Activated naive CD4-positive, alpha-beta T cell treated with anti-CD3 and anti-CD28 coated beads, Interleukin-2, amount 50 U/mL, for 24 hours (primary cell): ENCODE measurements around the gene SLAMF8.

ENCODE experiments used
- H3K27ac Mint-ChIP-seq: one replicate; pipeline ENCODE4 v1.8.0; 2021; ENCODE audit warnings: mild to moderate bottlenecking, mixed read lengths
- H3K27me3 Mint-ChIP-seq: one replicate; pipeline ENCODE4 v1.8.0; 2021; ENCODE audit warnings: mixed read lengths
- H3K36me3 Mint-ChIP-seq: one replicate; pipeline ENCODE4 v1.8.0; 2021; ENCODE audit warnings: mixed read lengths
- H3K4me1 Mint-ChIP-seq: one replicate; pipeline ENCODE4 v1.8.0; 2021; ENCODE audit warnings: mixed read lengths
- H3K4me3 Mint-ChIP-seq: one replicate; pipeline ENCODE4 v1.8.0; 2021; ENCODE audit warnings: mild to moderate bottlenecking, mixed read lengths
- H3K9me3 Mint-ChIP-seq: one replicate; pipeline ENCODE4 v1.8.0; 2021; ENCODE audit warnings: mixed read lengths

Gene SLAMF8

DNA sequence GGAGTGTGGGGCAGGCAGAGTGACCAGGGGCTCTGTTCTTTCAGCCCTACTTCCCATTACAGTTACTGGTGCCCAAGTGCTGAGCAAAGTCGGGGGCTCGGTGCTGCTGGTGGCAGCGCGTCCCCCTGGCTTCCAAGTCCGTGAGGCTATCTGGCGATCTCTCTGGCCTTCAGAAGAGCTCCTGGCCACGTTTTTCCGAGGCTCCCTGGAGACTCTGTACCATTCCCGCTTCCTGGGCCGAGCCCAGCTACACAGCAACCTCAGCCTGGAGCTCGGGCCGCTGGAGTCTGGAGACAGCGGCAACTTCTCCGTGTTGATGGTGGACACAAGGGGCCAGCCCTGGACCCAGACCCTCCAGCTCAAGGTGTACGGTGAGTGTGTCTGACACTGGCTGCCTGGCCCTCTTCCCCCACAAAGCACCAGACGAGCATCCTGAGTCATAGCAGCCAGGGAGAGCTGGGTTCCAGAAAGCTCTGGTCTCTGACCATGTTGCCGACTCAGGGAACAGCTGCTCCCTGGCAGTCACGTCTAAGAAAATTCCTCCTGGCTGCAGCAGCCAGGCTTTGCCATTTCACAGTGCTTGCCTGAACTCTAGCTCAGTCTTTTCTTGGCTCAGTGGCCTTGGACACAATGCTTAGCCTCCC is 3.3 kb downstream of the SLAMF8 start:
- Mint-ChIP-seq H3K27me3 (no peaks in the 10 kb centered on the region), H3K36me3 (peaks cover 4% of the 10 kb centered on the region), H3K4me3 (no peak overlapping the region), H3K27ac (no peak overlapping the region), H3K4me1 (peaks cover 42% of the 10 kb centered on the region), H3K9me3 (peaks cover 5% of the 10 kb centered on the region)

DNA sequence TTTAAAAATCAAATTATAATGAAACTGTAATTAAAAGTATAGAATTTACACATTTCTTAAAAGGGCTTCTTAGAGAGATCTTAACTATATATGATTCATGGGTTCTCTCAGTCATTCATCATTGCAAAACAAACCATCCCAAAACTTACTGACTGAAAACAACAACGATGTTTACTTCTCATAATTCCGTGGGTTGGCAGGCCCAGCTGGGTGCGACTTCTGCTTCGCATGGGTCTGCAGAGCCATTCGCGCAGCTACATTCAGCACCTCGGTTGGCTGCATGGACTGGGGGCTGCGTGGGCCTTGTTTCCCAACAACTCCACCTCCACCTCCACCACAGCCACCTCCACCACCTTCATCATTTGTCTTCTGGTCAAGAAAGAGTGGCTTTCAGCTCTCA is 4.0 kb downstream of the SLAMF8 start:
- Mint-ChIP-seq H3K36me3 (peaks cover 4% of the 10 kb centered on the region), H3K4me3 (no peak overlapping the region), H3K4me1 (peaks cover 34% of the 10 kb centered on the region), H3K27me3 (no peaks in the 10 kb centered on the region), H3K9me3 (peaks cover 5% of the 10 kb centered on the region), H3K27ac (no peak overlapping the region)

DNA sequence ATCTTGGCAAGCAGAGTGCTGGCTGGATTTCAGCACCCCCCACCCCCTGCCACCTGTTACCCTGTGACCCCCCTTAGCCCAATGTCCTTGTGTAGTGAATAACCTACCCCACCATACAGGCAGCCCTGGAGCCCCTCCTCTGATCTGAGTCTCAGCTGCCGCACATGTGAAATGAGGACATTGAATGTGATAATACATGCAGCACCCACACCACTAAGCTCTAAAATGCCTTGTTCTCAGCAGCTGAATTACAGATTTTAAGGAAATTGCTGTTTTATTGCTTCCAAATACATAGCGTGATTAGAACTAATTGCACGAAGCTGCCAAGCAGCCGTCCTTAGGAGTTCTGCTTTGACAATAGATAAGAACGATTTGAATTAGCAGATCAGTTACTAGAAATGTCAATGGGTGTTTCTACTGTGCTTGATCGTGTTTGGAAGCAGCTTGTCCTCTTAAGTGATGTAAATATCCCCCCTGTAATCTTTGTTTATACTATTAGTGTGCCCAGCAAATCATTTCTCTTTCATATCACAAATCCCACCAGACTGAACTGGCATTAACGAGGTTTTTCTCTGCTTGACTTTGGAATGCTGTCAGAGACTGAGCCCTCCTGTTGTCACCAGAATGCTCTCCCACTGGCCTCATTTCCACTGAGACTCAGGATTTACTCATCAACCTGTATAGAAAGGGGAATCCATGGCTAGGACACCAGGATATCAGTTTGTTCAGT is 4.9 kb downstream of the SLAMF8 start:
- Mint-ChIP-seq H3K4me3 (no peak overlapping the region), H3K27me3 (no peaks in the 10 kb centered on the region), H3K9me3 (peaks cover 5% of the 10 kb centered on the region), H3K4me1 (peaks cover 26% of the 10 kb centered on the region), H3K27ac (no peak overlapping the region), H3K36me3 (peaks cover 5% of the 10 kb centered on the region)

DNA sequence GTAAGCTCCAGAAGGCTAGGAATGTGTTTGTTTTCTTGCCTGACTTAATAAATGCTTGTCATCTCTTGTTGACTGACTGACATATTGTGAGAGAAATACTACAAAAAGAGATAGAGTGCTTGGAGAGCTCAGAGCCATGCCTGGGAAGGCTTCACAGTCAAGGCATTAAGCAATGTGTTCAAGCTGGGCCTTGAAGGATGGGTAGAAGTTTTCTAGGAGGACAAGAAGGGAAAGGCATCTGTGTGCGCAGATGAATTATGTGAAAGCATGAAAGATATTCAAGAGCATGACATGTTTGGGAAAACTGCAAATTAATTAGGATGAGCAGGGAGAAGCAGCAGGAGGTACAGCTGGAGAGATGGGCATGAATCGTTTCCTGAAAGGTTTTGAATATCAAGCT is 5.6 kb downstream of the SLAMF8 start:
- peaks cover 5% of the 10 kb centered on the region for H3K9me3 Mint-ChIP-seq
- H3K36me3 Mint-ChIP-seq: peaks cover 6% of the 10 kb centered on the region
- no peaks in the 10 kb centered on the region for H3K27me3 Mint-ChIP-seq
- peaks cover 19% of the 10 kb centered on the region for H3K4me1 Mint-ChIP-seq
- H3K27ac Mint-ChIP-seq: no peak overlapping the region
- no peak overlapping the region for H3K4me3 Mint-ChIP-seq

DNA sequence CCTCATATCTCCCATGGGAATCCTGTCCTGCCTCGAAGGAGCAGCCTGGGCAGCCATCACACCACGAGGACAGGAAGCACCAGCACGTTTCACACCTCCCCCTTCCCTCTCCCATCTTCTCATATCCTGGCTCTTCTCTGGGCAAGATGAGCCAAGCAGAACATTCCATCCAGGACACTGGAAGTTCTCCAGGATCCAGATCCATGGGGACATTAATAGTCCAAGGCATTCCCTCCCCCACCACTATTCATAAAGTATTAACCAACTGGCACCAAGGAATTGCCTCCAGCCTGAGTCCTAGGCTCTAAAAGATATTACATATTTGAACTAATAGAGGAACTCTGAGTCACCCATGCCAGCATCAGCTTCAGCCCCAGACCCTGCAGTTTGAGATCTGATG is 8.7 kb downstream of the SLAMF8 start:
- Mint-ChIP-seq H3K36me3 (peaks cover 7% of the 10 kb centered on the region), H3K9me3 (no peaks in the 10 kb centered on the region), H3K27ac (no peak overlapping the region), H3K4me3 (no peak overlapping the region), H3K4me1 (peaks cover 4% of the 10 kb centered on the region), H3K27me3 (no peaks in the 10 kb centered on the region)

DNA sequence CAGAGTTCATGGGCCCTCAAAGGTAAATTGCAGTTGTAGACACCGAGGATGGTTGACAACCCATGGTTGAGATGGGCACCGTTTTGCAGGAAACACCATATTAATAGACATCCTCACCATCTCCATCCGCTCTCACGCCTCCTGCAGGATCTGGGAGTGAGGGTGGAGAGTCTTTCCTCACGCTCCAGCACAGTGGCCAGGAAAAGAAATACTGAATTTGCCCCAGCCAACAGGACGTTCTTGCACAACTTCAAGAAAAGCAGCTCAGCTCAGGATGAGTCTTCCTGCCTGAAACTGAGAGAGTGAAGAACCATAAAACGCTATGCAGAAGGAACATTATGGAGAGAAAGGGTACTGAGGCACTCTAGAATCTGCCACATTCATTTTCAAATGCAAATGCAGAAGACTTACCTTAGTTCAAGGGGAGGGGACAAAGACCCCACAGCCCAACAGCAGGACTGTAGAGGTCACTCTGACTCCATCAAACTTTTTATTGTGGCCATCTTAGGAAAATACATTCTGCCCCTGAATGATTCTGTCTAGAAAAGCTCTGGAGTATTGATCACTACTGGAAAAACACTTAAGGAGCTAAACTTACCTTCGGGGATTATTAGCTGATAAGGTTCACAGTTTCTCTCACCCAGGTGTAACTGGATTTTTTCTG is 9.3 kb downstream of the SLAMF8 start:
- no peaks in the 10 kb centered on the region for H3K9me3 Mint-ChIP-seq
- no peaks in the 10 kb centered on the region for H3K27me3 Mint-ChIP-seq
- H3K4me1 Mint-ChIP-seq: peaks cover 4% of the 10 kb centered on the region
- H3K36me3 Mint-ChIP-seq: peaks cover 7% of the 10 kb centered on the region
- no peak overlapping the region for H3K27ac Mint-ChIP-seq
- H3K4me3 Mint-ChIP-seq: no peak overlapping the region

DNA sequence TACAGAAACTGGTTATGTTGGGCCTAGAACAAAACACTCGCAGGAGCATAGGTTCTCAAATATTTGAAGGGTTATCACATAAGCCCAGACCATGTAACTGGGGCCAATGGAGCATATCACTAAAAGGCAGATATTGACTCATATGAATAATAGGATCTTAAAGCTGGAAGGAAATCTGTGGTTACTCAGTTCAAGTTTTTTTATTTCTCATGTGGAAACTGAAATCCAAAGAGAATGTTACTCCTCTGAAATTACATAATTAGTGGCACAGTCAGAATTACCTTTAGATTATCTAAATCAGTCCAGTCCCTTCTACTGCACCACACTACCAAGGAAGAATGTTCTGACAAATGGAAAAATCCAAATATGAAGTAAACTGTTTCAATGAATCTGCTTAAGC is 12.0 kb downstream of the SLAMF8 start:
- Mint-ChIP-seq H3K27ac (no peak overlapping the region), H3K4me1 (peaks cover 4% of the 10 kb centered on the region)

DNA sequence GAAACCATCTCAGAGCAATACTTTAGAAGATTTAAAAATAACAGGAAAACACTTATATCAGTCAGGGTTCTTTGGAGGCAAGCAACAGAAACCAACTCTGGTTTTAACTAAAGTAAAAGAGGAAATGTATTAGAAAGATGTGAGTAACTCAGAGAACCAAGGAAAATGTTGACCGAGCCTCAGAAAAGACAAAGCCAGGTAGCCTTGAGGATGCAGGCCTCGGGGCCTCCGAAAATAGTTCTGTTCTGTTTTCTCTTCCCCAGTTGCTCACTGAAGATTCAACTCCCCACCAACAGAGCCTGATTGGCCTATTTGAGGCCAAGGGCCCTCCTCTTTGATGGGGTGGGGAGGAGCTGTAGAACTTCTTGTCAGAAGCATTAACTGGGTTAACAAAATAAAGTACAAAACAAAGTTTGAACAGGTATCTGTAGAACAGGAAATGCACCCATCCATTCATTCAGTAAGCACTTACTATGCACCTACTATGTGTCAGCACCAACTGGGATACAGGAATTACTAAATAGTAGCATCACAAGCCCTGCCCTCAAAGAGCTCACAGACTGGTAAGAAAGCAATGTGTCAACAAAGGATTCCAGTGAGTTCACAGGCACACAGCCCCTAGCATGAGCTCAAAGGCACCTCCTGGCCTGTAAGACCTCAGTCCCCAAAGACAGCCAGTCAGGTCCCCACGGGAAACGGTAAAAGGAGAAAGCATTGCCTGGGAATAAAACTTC is 12.6 kb downstream of the SLAMF8 start:
- Mint-ChIP-seq H3K4me1 (peaks cover 4% of the 10 kb centered on the region), H3K4me3 (no peak overlapping the region), H3K27me3 (no peaks in the 10 kb centered on the region), H3K27ac (peak overlapping the region; percentile 31), H3K36me3 (peaks cover 7% of the 10 kb centered on the region), H3K9me3 (no peaks in the 10 kb centered on the region)

More for the DNA sequence above, 12.0 kb downstream of the SLAMF8 start:
- H3K36me3 Mint-ChIP-seq: peaks cover 8% of the 10 kb centered on the region
- no peaks in the 10 kb centered on the region for H3K27me3 Mint-ChIP-seq
- H3K9me3 Mint-ChIP-seq: no peaks in the 10 kb centered on the region
- no peak overlapping the region for H3K4me3 Mint-ChIP-seq

DNA sequence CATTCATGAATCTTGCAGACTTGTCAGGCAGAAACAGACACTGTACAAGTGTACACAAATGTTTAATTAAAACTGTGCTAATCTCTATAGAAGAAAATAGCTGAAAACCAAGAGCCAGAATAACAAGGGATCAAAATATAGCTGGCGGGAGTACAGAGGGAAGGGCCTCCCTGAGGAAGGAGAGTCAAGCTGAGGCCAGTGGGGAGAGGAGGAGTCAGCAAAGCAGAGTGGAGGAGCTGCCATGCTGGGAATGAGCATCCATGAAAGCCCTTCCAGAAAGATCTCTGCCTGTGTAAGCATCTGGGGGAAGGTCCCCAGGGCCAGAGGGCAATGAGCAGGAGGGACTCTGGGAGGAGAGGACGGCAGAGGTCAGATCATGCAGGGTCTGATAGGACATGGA is 15.1 kb downstream of the SLAMF8 start:
- H3K27ac Mint-ChIP-seq: no peak overlapping the region
- peaks cover 5% of the 10 kb centered on the region for H3K36me3 Mint-ChIP-seq
- H3K9me3 Mint-ChIP-seq: no peaks in the 10 kb centered on the region
- H3K4me3 Mint-ChIP-seq: no peak overlapping the region
- peaks cover 4% of the 10 kb centered on the region for H3K4me1 Mint-ChIP-seq
- no peaks in the 10 kb centered on the region for H3K27me3 Mint-ChIP-seq

DNA sequence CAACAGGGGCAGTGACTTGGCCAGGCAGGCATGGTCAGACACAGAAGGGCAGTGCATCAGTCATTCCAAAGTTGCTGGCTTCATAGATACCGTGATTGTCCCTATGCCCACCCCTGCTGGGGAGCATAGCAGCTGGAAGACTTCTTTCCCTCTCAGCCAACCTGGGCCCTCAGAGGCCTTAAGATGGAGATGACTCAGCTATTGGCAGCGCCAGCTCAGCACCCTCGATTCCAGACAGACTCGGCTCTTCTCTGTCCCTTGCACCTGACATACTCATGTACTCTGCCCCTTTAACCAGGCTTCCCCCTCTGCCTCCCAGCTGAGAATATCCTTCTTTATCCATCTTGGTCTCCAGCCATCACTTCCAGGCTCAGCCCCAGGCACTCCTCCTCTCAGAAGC is 16.8 kb downstream of the SLAMF8 start:
- Mint-ChIP-seq H3K36me3 (peaks cover 2% of the 10 kb centered on the region), H3K9me3 (no peaks in the 10 kb centered on the region), H3K27me3 (no peaks in the 10 kb centered on the region), H3K27ac (no peak overlapping the region), H3K4me3 (no peak overlapping the region), H3K4me1 (peaks cover 4% of the 10 kb centered on the region)

DNA sequence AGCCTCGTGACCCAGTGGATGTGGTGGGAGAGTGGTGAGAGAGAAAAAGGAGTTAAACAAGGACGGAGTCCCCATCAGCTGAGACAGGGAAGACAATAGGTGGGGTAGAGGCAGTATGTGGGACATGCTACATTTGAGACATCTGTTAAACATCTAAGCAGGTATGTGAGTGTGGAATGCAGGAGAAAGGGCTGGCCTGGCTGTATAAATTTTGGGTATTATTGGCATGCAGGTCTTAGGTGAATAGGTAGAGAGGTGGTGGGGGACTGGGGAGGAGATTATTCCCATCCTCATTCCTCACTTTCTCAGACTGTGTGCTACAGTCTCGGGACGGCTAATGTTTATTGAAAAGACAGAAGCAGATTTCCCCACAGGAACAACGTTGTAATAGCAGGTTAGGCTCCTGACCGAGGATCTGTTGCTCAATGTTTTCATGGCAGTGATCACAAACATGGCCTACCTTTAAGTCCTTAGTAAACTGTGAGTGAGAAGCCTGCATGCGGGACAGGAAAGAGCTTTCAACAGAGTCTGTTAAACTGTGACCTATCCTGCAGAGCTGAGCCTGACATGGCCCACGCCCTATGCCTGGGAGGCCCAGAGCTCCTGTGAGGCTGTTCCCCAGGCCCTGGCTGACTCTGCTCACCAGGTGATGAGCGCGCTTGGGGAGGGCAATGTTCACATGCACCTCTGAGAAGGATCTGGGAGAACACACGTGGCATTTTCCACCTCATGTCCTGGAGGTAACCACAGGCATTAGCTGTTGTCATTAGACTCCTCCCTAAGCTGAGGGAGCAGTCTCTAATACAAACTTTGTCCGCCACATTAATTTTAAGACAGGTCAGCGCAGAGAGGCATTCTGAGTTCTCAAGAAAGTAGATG is 19.3 kb downstream of the SLAMF8 start:
- H3K27ac Mint-ChIP-seq: no peak overlapping the region
- no peaks in the 10 kb centered on the region for H3K4me1 Mint-ChIP-seq
- peaks cover 2% of the 10 kb centered on the region for H3K36me3 Mint-ChIP-seq
- H3K4me3 Mint-ChIP-seq: no peak overlapping the region
- H3K9me3 Mint-ChIP-seq: no peaks in the 10 kb centered on the region
- no peaks in the 10 kb centered on the region for H3K27me3 Mint-ChIP-seq

DNA sequence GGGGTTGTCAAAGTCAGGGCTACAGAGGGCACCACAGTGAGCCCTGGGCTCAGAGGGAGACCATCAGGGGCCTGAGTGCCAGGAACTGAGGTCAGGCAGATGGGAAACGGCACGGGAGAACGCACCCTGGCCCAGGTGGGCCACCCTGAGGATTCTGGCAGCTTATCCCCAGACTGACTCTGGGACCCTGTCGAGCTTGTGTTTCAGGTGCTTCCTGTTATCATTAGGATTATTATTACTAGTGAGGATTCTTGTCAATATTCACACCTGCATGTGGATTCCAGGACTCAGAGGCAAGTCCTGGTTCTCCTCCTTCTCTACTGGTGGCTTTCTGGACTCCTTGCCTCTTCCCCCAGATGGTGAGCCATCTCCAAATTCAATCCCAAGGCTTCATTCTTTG is 20.6 kb downstream of the SLAMF8 start:
- Mint-ChIP-seq H3K36me3 (peaks cover under 1% of the 10 kb centered on the region), H3K9me3 (no peaks in the 10 kb centered on the region), H3K4me1 (peaks cover 4% of the 10 kb centered on the region), H3K4me3 (no peak overlapping the region), H3K27ac (no peak overlapping the region), H3K27me3 (no peaks in the 10 kb centered on the region)

DNA sequence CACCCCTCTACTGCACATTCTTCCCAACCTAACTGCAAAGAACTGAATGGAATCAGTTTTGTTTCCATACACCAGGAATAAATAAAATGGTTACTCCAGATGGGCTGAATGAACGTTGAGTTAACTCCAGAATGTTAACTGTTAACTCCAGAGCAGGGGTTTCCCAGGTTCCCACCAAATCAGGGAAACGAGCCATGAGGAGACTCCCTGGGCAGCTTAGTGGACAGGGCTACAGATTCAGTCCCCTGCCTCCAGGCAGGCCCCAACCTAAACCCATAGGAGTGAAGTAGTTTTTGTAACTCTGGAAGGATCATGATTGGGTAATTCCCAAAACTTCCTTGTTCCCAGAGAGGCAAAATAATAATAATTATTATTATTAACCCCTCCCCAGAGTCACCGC is 21.7 kb downstream of the SLAMF8 start:
- Mint-ChIP-seq H3K9me3 (no peaks in the 10 kb centered on the region), H3K4me3 (no peak overlapping the region), H3K27me3 (no peaks in the 10 kb centered on the region), H3K36me3 (no peaks in the 10 kb centered on the region), H3K27ac (no peak overlapping the region), H3K4me1 (peaks cover 9% of the 10 kb centered on the region)

DNA sequence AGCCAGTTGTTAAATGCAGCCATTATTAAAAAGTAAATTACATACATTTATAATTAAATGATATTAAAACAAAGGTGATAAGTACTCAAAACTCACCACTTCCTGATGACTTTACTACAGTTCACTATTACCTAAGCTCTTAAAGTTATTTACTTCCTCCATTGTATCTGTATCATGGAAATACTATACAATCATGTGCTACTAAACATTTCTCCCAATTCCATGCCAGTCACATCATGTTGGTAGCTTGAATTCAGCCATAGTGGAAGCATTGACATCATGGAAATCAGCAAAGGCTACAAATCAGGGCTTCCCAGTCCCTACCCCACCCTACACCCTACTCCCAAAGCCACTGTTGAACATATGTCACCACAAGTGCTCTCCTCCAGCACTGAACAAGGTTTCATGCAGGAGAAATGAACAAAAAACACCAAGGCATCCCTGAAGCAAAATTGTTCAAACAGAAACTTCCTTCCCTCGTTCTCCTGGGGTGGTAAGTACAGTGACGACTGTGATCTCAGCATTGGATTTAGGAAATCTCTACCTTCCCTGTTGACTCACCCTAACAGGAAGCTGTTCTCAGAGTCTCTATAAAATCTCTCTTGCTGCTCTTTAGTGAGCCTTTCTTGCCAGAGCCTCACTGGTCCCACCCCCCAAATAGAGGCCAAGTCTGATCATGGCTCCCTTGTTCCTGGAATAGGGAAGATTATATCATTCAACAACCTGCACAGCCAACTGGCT is 23.1 kb downstream of the SLAMF8 start:
- no peaks in the 10 kb centered on the region for H3K9me3 Mint-ChIP-seq
- peaks cover 18% of the 10 kb centered on the region for H3K4me1 Mint-ChIP-seq
- H3K4me3 Mint-ChIP-seq: no peak overlapping the region
- H3K36me3 Mint-ChIP-seq: no peaks in the 10 kb centered on the region
- no peaks in the 10 kb centered on the region for H3K27me3 Mint-ChIP-seq
- H3K27ac Mint-ChIP-seq: no peak overlapping the region
